Liver (tissue), 9 donors: ENCODE data around the gene TSHZ2. TPM values are rescaled to one million over a fixed set of nuclear protein-coding genes. Genes with fewer than 3 reads are reported as not detected.

ENCODE experiments used
- DNase-seq: peaks from one replicate; pipeline ENCODE4 v3.0.0-alpha.2; 2017; ENCODE audit warnings: low spot score
- H3K27ac ChIP-seq, 2 donors: one replicate each; pipeline ENCODE4 v1.7.0; 2013; ENCODE audit warnings: inconsistent platforms in 2 of 2, low read length in 2 of 2, control low read depth in 1 of 2, low read depth in 1 of 2, mild to moderate bottlenecking in 1 of 2
- H3K27me3 ChIP-seq, 4 donors: one replicate each; pipeline versions ENCODE4 v1.6.1 to v1.7.0; 2013; ENCODE audit warnings: low read length in 3 of 4, inconsistent platforms in 1 of 4, mild to moderate bottlenecking in 1 of 4, moderate library complexity in 1 of 4; ENCODE audit not compliant: control insufficient read depth in 4 of 4, insufficient read depth in 4 of 4
- H3K36me3 ChIP-seq, 4 donors: one replicate each; pipeline versions ENCODE4 v1.6.1 to v1.7.0; 2013; ENCODE audit warnings: low read length in 3 of 4, mild to moderate bottlenecking in 3 of 4, low read depth in 1 of 4, moderate library complexity in 1 of 4; ENCODE audit not compliant: control insufficient read depth in 4 of 4, insufficient read depth in 3 of 4
- H3K4me1 ChIP-seq, 4 donors: one replicate each; pipeline versions ENCODE4 v1.6.1 to v1.7.0; 2013; ENCODE audit warnings: low read length in 3 of 4, mild to moderate bottlenecking in 3 of 4, moderate library complexity in 1 of 4; ENCODE audit not compliant: control insufficient read depth in 4 of 4, insufficient read depth in 4 of 4
- H3K4me3 ChIP-seq, 3 donors: one replicate each; pipeline versions ENCODE4 v1.6.1 to v1.7.0; 2013; ENCODE audit warnings: low read length in 3 of 3, control low read depth in 1 of 3, low read depth in 1 of 3, mild to moderate bottlenecking in 1 of 3
- H3K9ac ChIP-seq, 2 donors: one replicate each; pipeline ENCODE4 v1.7.0; 2013; ENCODE audit warnings: low read length in 2 of 2, mild to moderate bottlenecking in 2 of 2, moderate library complexity in 2 of 2, control low read depth in 1 of 2, low read depth in 1 of 2
- H3K9me3 ChIP-seq, 4 donors: one replicate each; pipeline versions ENCODE4 v1.6.1 to v1.7.0; 2013; ENCODE audit warnings: low read length in 3 of 4; ENCODE audit not compliant: control insufficient read depth in 4 of 4
- ATF3 ChIP-seq: IDR thresholded peaks from 2 replicates; pipeline ENCODE4 v1.6.1; 2016; ENCODE audit warnings: antibody characterized with exemption
- CTCF ChIP-seq: fragments of 150-350 bp; IDR thresholded peaks from 2 replicates; pipeline ENCODE4 v1.5.1; 2017; ENCODE audit warnings: improper control_type of control experiment, low read depth, low read length; ENCODE audit not compliant: missing input control
- EGR1 ChIP-seq, 2 donors: IDR thresholded peaks; 2 replicates each; pipeline ENCODE4 v1.6.1; 2016 to 2018; ENCODE audit warnings: antibody characterized with exemption in 2 of 2, low read depth in 2 of 2
- FOXA1 ChIP-seq: IDR thresholded peaks from 2 replicates; pipeline ENCODE4 v1.6.1; 2016; ENCODE audit warnings: antibody characterized with exemption
- FOXA2 ChIP-seq: IDR thresholded peaks from 2 replicates; pipeline ENCODE4 v1.6.1; 2016; ENCODE audit warnings: antibody characterized with exemption
- GABPA ChIP-seq, 2 donors: IDR thresholded peaks in 1 of 2; conservative IDR thresholded peaks in 1 of 2; 2 replicates each; pipeline ENCODE4 v1.6.1; 2016; ENCODE audit warnings: antibody characterized with exemption in 2 of 2, mild to moderate bottlenecking in 1 of 2, moderate library complexity in 1 of 2
- HNF4A ChIP-seq, 2 donors: conservative IDR thresholded peaks; 2 replicates each; pipeline ENCODE4 v1.6.1; 2016; ENCODE audit warnings: antibody characterized with exemption in 2 of 2, mild to moderate bottlenecking in 2 of 2
- HNF4G ChIP-seq: IDR thresholded peaks from 2 replicates; pipeline ENCODE4 v1.6.1; 2016; ENCODE audit warnings: antibody characterized with exemption
- JUND ChIP-seq, 2 donors: IDR thresholded peaks; 2 replicates each; pipeline ENCODE4 v1.6.1; 2016; ENCODE audit warnings: antibody characterized with exemption in 2 of 2
- NR2F2 ChIP-seq: IDR thresholded peaks from 2 replicates; pipeline ENCODE4 v1.6.1; 2016; ENCODE audit warnings: antibody characterized with exemption
- RAD21 ChIP-seq, 2 donors: IDR thresholded peaks; 2 replicates each; pipeline ENCODE4 v1.6.1; 2016; ENCODE audit warnings: antibody characterized with exemption in 2 of 2, mild to moderate bottlenecking in 2 of 2
- REST ChIP-seq: IDR thresholded peaks from 2 replicates; pipeline ENCODE4 v1.6.1; 2016; ENCODE audit warnings: antibody characterized with exemption, mild to moderate bottlenecking
- RXRA ChIP-seq, 2 donors: IDR thresholded peaks; 2 replicates each; pipeline ENCODE4 v1.6.1; 2017 to 2018; ENCODE audit warnings: antibody characterized with exemption in 2 of 2, mild to moderate bottlenecking in 1 of 2
- SP1 ChIP-seq: IDR thresholded peaks from 2 replicates; pipeline ENCODE4 v1.6.1; 2018; ENCODE audit warnings: antibody characterized with exemption, mild to moderate bottlenecking
- TAF1 ChIP-seq: conservative IDR thresholded peaks from 2 replicates; pipeline ENCODE4 v1.6.1; 2016; ENCODE audit warnings: antibody characterized with exemption, mild to moderate bottlenecking
- YY1 ChIP-seq: IDR thresholded peaks from 2 replicates; pipeline ENCODE4 v1.6.1; 2016; ENCODE audit warnings: antibody characterized with exemption, mild to moderate bottlenecking
- ZBTB33 ChIP-seq: IDR thresholded peaks from 2 replicates; pipeline ENCODE4 v1.6.1; 2016; ENCODE audit warnings: antibody characterized with exemption
- WGBS: extraction: QIAGEN DNeasy Blood & Tissue Kit; methylation state at CpG from one replicate; pipeline ENCODE4 v1.1.7; 2013; 5-methylcytosine and 5-hydroxymethylcytosine counted together
- polyA plus RNA-seq, 2 donors: library from polyadenylated mRNA; stranded (reverse) in 1 of 2; unstranded in 1 of 2; fragments of 200-250 nt in 1 of 2; fragments of >200 nt in 1 of 2; fragmentation: Nextera tagmentation in 1 of 2; extraction: Ambion mirVana in 1 of 2; gene quantifications; one replicate each; pipeline versions ENCODE4 v1.2.1 to v1.2.3, GENCODE V29; 2013 to 2015
- total RNA-seq, 2 donors: library from RNA; depleted of rRNA; stranded (reverse); fragments of >200 nt; gene quantifications; one replicate each; pipeline ENCODE4 v1.2.3, GENCODE V29; 2014
- donor health status: healthy.
- donor health status: healthy.
- donor health status: healthy.
- donor health status: healthy.
- donor health status: healthy.

TSHZ2 gene
- total and polyA plus RNA-seq, 4 donors: 2.9 to 11.3 (median 7.8) TPM

- Histone ChIP-seq H3K36me3 (no peaks in the 10 kb centered on the region), H3K27me3 (no peaks in the 10 kb centered on the region), H3K27ac (no peak overlapping the region), H3K9me3 (no peaks in the 10 kb centered on the region), H3K4me1 (no peaks in the 10 kb centered on the region), H3K9ac (no peak overlapping the region), H3K4me3 (no peak overlapping the region)
- TF ChIP-seq FOXA1 (no peak), ATF3 (no peak), HNF4G (no peak), JUND (IDR thresholded peaks at IDR 0.05) (no peak), GABPA (IDR thresholded peaks at IDR 0.05 in 1 of 2, conservative IDR thresholded peaks at IDR 0.05 in 1 of 2) (no peak), HNF4A (conservative IDR thresholded peaks at IDR 0.05) (no peak), EGR1 (IDR thresholded peaks at IDR 0.05; ENCODE audit: low read depth in 2 of 2) (no peak), YY1 (no peak), REST (no peak), CTCF (no peak), FOXA2 (no peak), NR2F2 (no peak), SP1 (no peak)
- DNase-seq: no peak
- WGBS: 87% methylated on average over 12 of the region's 12 CpGs
Measured at GRCh38 chr20:53379014-53379832, 407.1 kb downstream of the TSHZ2 start.

- H3K9ac ChIP-seq: no peak overlapping the region
- DNase-seq: no peak
- 73% methylated on average over 4 of the region's 4 CpGs for WGBS
Measured at GRCh38 chr20:53379833-53380120, 407.6 kb downstream of the TSHZ2 start.

More at GRCh38 chr20:53379833-53380120, 407.6 kb downstream of the TSHZ2 start:
- Histone ChIP-seq H3K27ac (no peak overlapping the region), H3K4me1 (no peaks in the 10 kb centered on the region), H3K4me3 (no peak overlapping the region), H3K36me3 (no peaks in the 10 kb centered on the region), H3K27me3 (no peaks in the 10 kb centered on the region), H3K9me3 (no peaks in the 10 kb centered on the region)
- no peak for TF ChIP-seq ATF3
- TF ChIP-seq ZBTB33: no peak
- TF ChIP-seq YY1: no peak
- TF ChIP-seq JUND (IDR thresholded peaks at IDR 0.05): no peak
- TF ChIP-seq EGR1 (IDR thresholded peaks at IDR 0.05; ENCODE audit: low read depth in 2 of 2): no peak
- no peak for TF ChIP-seq NR2F2
- TF ChIP-seq FOXA2: no peak
- no peak for TF ChIP-seq RXRA (IDR thresholded peaks at IDR 0.05)
- TF ChIP-seq RAD21 (IDR thresholded peaks at IDR 0.05): no peak
- TF ChIP-seq SP1: no peak
- no peak for TF ChIP-seq HNF4A (conservative IDR thresholded peaks at IDR 0.05)
- no peak for TF ChIP-seq TAF1
- no peak for TF ChIP-seq FOXA1
- TF ChIP-seq GABPA (IDR thresholded peaks at IDR 0.05 in 1 of 2, conservative IDR thresholded peaks at IDR 0.05 in 1 of 2): no peak
- no peak for TF ChIP-seq CTCF
- TF ChIP-seq HNF4G: no peak
